Uterus (tissue), 4 donors: ENCODE measurements around the gene ME3. TPM values are rescaled to one million over a fixed set of nuclear protein-coding genes. Genes with fewer than 3 reads are reported as not detected.

Experiments used
- DNase-seq, 2 donors: peaks; one replicate each; pipeline ENCODE4 v3.0.0-alpha.2; 2019 to 2020
- H3K27ac ChIP-seq, 2 donors: fragments of 200-600 bp; sonication (generic); 1 replicate in 1 of 2; 2 replicates in 1 of 2; pipeline ENCODE4 v1.5.1; 2016 to 2018
- H3K27me3 ChIP-seq, 2 donors: fragments of 200-600 bp; sonication (generic); one replicate each; pipeline ENCODE4 v1.5.1; 2018 to 2019; ENCODE audit warnings: control low read depth in 1 of 2
- H3K36me3 ChIP-seq, 2 donors: fragments of 200-600 bp; sonication (generic); one replicate each; pipeline ENCODE4 v1.5.1; 2019; ENCODE audit warnings: control low read depth in 1 of 2
- H3K4me1 ChIP-seq, 2 donors: fragments of 200-600 bp; sonication (generic); one replicate each; pipeline ENCODE4 v1.5.1; 2018 to 2019; ENCODE audit warnings: control low read depth in 1 of 2
- H3K4me3 ChIP-seq, 2 donors: fragments of 200-600 bp; sonication (generic); 1 replicate in 1 of 2; 2 replicates in 1 of 2; pipeline ENCODE4 v1.5.1; 2018 to 2019; ENCODE audit warnings: mild to moderate bottlenecking in 1 of 2
- H3K9me3 ChIP-seq, 2 donors: fragments of 200-600 bp; sonication (generic); one replicate each; pipeline ENCODE4 v1.5.1; 2019; ENCODE audit warnings: control low read depth in 1 of 2
- POLR2A ChIP-seq, 2 donors: fragments of 450-650 bp; IDR thresholded peaks; one replicate each; pipeline ENCODE4 v1.6.1; 2016; ENCODE audit warnings: antibody characterized with exemption in 2 of 2, mild to moderate bottlenecking in 1 of 2, moderate library complexity in 1 of 2
- intact Hi-C: fragments of 100-400 bp; cut with DNase I; formaldehyde crosslinking; loops from one replicate; pipeline ENCODE4 v1.15.1; 2023; ENCODE audit warnings: low total_unique reads
- total RNA-seq, 4 donors: library from RNA; depleted of rRNA in 3 of 4; stranded (reverse); fragments of >200 nt in 3 of 4; gene quantifications; one replicate each; pipeline versions ENCODE4 v1.1.0 to v1.2.4, GENCODE V29; 2014 to 2023
- TF ChIP-seq, protein P1 (sequence below), 4 experiments: fragments of 200-600 bp in 2 of 4; fragments of 450-650 bp in 2 of 4; sonication (generic) in 2 of 4; IDR thresholded peaks; one replicate each; pipeline ENCODE4 v1.5.1; 2016 to 2019; ENCODE audit warnings: antibody characterized with exemption in 4 of 4, mild to moderate bottlenecking in 2 of 4, moderate library complexity in 1 of 4
- donor health status: DM: yes; HTN: yes; CAD: no.

The ME3 gene
- total RNA-seq, 4 donors from 2014 or later = 44.3 to 169 (median 54.2) TPM

DNA sequence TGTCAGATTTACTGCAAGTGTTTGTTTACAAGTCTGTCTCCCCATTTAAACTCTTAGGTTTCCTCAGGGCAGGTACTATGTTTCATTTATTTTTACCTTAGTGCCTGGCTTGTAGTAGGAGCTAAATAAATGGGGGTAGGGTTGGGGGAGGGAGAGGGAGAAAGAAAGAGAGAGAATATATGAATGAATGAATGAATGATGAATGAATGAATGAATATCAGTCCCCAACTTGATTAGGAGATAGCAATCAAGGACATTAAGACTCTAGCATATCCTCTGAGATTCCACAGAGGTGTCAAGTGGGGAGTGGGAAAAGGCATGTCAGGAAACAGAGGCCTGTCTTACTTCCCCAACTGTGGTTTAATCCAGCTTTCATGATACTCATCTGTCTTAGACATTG lies 83.2 kb downstream of the ME3 start:
- Histone ChIP-seq H3K4me1 (peaks cover 0 to 5% of the 10 kb centered on the region in 2 donors), H3K36me3 (no peaks in the 10 kb centered on the region), H3K27me3 (no peaks in the 10 kb centered on the region), H3K27ac (peak overlapping the region; percentile 63 to 84), H3K4me3 (no peak overlapping the region), H3K9me3 (no peaks in the 10 kb centered on the region)
- intact Hi-C loops = no loop called here
- no peak for TF ChIP-seq POLR2A (IDR thresholded peaks at IDR 0.05)
- TF ChIP-seq, protein P1, sequence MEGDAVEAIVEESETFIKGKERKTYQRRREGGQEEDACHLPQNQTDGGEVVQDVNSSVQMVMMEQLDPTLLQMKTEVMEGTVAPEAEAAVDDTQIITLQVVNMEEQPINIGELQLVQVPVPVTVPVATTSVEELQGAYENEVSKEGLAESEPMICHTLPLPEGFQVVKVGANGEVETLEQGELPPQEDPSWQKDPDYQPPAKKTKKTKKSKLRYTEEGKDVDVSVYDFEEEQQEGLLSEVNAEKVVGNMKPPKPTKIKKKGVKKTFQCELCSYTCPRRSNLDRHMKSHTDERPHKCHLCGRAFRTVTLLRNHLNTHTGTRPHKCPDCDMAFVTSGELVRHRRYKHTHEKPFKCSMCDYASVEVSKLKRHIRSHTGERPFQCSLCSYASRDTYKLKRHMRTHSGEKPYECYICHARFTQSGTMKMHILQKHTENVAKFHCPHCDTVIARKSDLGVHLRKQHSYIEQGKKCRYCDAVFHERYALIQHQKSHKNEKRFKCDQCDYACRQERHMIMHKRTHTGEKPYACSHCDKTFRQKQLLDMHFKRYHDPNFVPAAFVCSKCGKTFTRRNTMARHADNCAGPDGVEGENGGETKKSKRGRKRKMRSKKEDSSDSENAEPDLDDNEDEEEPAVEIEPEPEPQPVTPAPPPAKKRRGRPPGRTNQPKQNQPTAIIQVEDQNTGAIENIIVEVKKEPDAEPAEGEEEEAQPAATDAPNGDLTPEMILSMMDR (IDR thresholded peaks at IDR 0.05) = no peak
- no peak for DNase-seq

DNA sequence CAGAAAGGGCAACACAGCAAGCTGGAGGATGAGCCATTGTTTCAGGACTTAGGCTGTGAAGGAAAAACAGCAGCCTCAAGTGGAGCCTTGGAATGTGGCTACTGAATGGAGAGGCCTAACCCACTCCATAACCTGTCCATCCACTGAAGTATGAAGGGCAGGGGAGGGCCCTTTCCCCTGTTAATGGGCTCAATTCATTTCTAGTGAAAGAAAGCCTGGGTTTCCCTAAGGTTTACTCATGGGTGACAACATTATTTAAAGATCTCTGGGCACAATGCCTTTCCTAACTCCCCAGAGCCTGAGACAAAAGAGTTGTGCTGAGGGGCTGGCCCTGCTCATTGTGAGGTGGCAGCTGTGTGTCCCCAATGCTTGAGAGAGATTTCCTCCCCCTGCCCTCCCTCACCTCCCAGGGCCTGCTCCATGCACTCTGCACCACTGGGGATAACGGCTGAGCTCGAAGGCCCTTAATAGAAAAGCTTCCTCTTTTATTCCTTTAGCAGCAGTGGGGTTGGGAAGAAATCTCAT lies 83.8 kb downstream of the ME3 start:
- Histone ChIP-seq H3K9me3 (no peaks in the 10 kb centered on the region), H3K36me3 (no peaks in the 10 kb centered on the region), H3K4me1 (peaks cover 0 to 5% of the 10 kb centered on the region in 2 donors), H3K27me3 (no peaks in the 10 kb centered on the region), H3K4me3 (no peak overlapping the region), H3K27ac (peak overlapping the region; percentile 63 to 84)
- intact Hi-C loops = no loop called here
- DNase-seq = no peak
- TF ChIP-seq, protein P1 (IDR thresholded peaks at IDR 0.05) = no peak
- no peak for TF ChIP-seq POLR2A (IDR thresholded peaks at IDR 0.05)

DNA sequence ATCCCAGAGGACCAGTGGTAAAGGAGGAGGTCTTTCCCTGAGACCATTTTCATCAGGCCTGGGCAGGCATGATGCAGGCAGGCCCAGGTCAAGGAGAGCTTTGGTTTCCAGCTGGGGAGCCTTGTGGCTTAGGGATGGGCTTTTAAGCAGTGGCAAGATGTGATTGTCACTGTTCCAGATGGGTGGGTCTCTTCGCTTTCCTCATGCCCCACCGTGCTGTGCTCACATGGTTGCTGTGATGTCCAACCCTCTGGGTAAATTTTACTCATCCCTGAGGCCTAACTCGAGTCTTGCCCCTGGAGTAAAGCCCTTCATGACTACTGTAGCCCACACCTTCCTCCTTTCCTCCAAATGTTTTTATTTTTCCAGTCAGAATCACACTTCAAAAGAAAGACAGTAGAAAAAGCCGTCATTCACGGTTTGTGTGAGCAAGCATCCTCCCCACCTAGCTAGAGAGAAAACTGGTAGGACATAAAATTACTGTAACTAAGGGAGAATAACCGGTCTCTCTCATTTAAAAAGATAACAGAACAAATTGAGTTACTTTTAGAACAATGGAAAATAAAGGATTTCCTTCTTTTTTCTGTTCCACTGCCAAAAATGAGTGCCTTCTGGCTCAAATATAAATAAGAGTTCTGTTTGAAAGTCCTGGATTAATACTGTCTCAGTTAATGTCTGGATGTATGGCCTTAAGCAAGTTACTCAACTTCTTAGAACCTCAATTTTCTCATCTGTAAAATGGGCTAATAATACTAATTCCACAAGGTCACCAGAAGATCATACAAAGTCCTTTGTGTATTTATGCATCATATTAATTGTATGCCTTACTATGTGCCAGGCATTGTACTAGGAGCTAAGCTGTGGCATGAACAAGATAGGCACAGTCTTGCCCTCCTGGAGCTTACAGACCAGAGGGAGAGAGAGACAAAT lies 84.9 kb downstream of the ME3 start:
- H3K36me3 ChIP-seq = no peaks in the 10 kb centered on the region
- DNase-seq = no peak
- H3K27ac ChIP-seq = peak overlapping the region; percentile 63 to 84

DNA sequence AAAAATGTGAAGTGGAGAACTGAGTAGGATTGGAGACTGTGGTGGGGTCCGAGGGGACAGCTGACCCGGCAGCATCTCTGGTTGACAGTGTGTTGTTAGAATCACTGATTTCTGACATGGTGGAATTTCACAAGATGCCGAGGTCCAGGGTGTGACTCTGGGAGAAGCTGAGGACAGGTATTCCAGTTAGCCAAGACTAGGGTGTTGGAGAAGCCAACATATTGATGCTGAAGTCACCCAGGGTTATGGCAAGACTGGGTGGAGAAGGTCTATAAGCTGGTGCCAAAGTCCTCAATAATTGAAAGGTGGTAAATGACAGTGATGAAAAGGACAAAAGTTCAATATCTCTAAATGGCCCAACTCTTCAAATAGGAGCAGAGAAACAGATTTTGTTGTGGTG lies 86.1 kb downstream of the ME3 start:
- H3K36me3 ChIP-seq = no peaks in the 10 kb centered on the region
- no peaks in the 10 kb centered on the region for H3K9me3 ChIP-seq
- TF ChIP-seq, protein P1 (IDR thresholded peaks at IDR 0.05) = no peak
- TF ChIP-seq POLR2A (IDR thresholded peaks at IDR 0.05) = no peak
- H3K4me1 ChIP-seq = no peaks in the 10 kb centered on the region
- intact Hi-C loops = no loop called here
- DNase-seq = no peak
- no peak overlapping the region for H3K4me3 ChIP-seq
- H3K27ac ChIP-seq = peak overlapping the region; percentile 27 to 84
- H3K27me3 ChIP-seq = no peaks in the 10 kb centered on the region

More for the DNA sequence above, 84.9 kb downstream of the ME3 start:
- intact Hi-C loops = no loop called here
- TF ChIP-seq, protein P1 (IDR thresholded peaks at IDR 0.05) = no peak
- no peak for TF ChIP-seq POLR2A (IDR thresholded peaks at IDR 0.05)
- no peaks in the 10 kb centered on the region for H3K27me3 ChIP-seq
- no peaks in the 10 kb centered on the region for H3K4me1 ChIP-seq
- no peaks in the 10 kb centered on the region for H3K9me3 ChIP-seq
- no peak overlapping the region for H3K4me3 ChIP-seq

DNA sequence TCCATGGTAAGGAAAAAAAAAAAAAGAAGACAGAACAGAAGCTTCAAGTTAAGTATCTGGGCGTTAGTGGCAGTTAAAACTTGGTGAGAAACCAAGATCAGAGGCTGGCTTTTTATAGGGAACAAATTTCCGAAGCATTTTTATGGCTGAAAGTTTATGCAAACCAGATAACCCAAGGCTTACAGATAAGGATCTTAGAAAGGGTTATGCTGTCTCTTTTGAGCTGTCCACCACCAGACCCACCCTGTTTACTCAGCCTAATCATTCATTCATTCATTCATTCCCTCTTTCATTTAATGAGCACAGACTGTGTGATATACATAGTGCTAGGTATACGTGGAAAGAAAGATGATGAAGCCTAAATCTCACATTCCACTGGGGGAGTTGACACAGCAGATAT lies 89.5 kb downstream of the ME3 start:
- no peak overlapping the region for H3K4me3 ChIP-seq
- intact Hi-C loops = no loop called here
- H3K36me3 ChIP-seq = no peaks in the 10 kb centered on the region
- peaks cover 0 to 6% of the 10 kb centered on the region in 2 donors for H3K4me1 ChIP-seq
- no peak for TF ChIP-seq POLR2A (IDR thresholded peaks at IDR 0.05)
- TF ChIP-seq, protein P1 (IDR thresholded peaks at IDR 0.05) = no peak
- no peaks in the 10 kb centered on the region for H3K27me3 ChIP-seq
- no peak overlapping the region for H3K27ac ChIP-seq
- H3K9me3 ChIP-seq = no peaks in the 10 kb centered on the region
- no peak for DNase-seq
